Right ventricle myocardium inferior (tissue), 1 donor: ENCODE data around the gene ACTL6B. TPM values are rescaled to one million over a fixed set of nuclear protein-coding genes. Genes with fewer than 3 reads are reported as not detected.
"Not testable (repeated sequence)": the region's sequence is repeated elsewhere in the genome, so short reads cannot be mapped to it uniquely, and the experiment has no call there.

Experiments used
- ATAC-seq: fragments of 200-7000 bp; cut with Tn5 transposase; one replicate; pipeline ENCODE4 v1.9.1; 2020; ENCODE audit warnings: mild to moderate bottlenecking, moderate library complexity
- DNase-seq: peaks from one replicate; pipeline ENCODE4 v3.0.0; 2021; ENCODE audit errors: missing footprints
- intact Hi-C: fragments of 100-400 bp; cut with DNase I; formaldehyde crosslinking; loops from one replicate; pipeline ENCODE4 v1.11.0; 2022
- total RNA-seq: library from RNA; stranded (reverse); fragmentation: NEBNext Ultra II Directional; extraction: Animal tissue kit (Norgen Biotek cat#: 25700); gene quantifications from one replicate; pipeline ENCODE4 v1.2.1, GENCODE V29; 2021
- donor health status: DM: no; HTN: yes; CAD: no; lungs with severe emphysema.

Gene ACTL6B
- total RNA-seq, 1 donor from 2014 or later = not detected

- peak; percentile 76 for DNase-seq
- ATAC-seq = no peak
- intact Hi-C loops = loop anchor here (2.0 to 5.0 kb wide), 4 partner anchors 16 to 207 kb away; partner anchors contain the start of genes FBXO24 and LRCH4
Measured at GRCh38 chr7:100674411-100675104, 18.3 kb upstream of the ACTL6B start.

GRCh38 chr7:100673942-100674410 is 17.7 kb upstream of the ACTL6B start:
- DNase-seq = peak; percentile 75
- intact Hi-C loops = loop anchor here (1.0 to 5.0 kb wide), 5 partner anchors 17 to 207 kb away; partner anchors contain the start of genes FBXO24, LRCH4 and MOSPD3
- ATAC-seq = no peak

- ATAC-seq (peak; percentile 93), DNase-seq (peak; percentile 100)
- intact Hi-C loops = loop anchor here (1.0 to 5.0 kb wide), 4 partner anchors 46 to 206 kb away; partner anchors contain the start of genes FBXO24, LRCH4 and MOSPD3
Measured at GRCh38 chr7:100673302-100673941, 17.2 kb upstream of the ACTL6B start, which contains the start of gene GNB2. GNB2 (plus strand) TSS chr7:100673740; CDS start chr7:100676266, 2,526 bp downstream.

GRCh38 chr7:100671353-100672327 is 15.4 kb upstream of the ACTL6B start:
- no peak for DNase-seq
- intact Hi-C loops = loop anchor here (5.0 kb wide), 3 partner anchors 44 to 204 kb away; partner anchors contain the start of genes FBXO24 and LRCH4
- no peak for ATAC-seq

- no peak for DNase-seq
- intact Hi-C loops = loop anchor here (5.0 kb wide), 3 partner anchors 43 to 203 kb away; partner anchors contain the start of genes FBXO24 and LRCH4
- no peak for ATAC-seq
Measured at GRCh38 chr7:100670074-100670473, 13.8 kb upstream of the ACTL6B start.

- ATAC-seq, intact Hi-C loops, DNase-seq: not testable (repeated sequence)
Measured at GRCh38 chr7:100669106-100669505, 12.9 kb upstream of the ACTL6B start.

GRCh38 chr7:100668069-100668449 is 11.8 kb upstream of the ACTL6B start:
- ATAC-seq = no peak
- DNase-seq = no peak
- intact Hi-C loops = no loop called here

- intact Hi-C loops = no loop called here
- ATAC-seq (no peak), DNase-seq (no peak)
Measured at GRCh38 chr7:100667331-100668068, 11.3 kb upstream of the ACTL6B start.

GRCh38 chr7:100665168-100665726 is 9.0 kb upstream of the ACTL6B start:
- DNase-seq = no peak
- ATAC-seq = no peak
- intact Hi-C loops = no loop called here

- ATAC-seq, DNase-seq, intact Hi-C loops: not testable (repeated sequence)
Measured at GRCh38 chr7:100662194-100662776, 6.0 kb upstream of the ACTL6B start.

GRCh38 chr7:100654908-100655831 is 1.1 kb downstream of the ACTL6B start:
- DNase-seq = no peak
- intact Hi-C loops = no loop called here
- ATAC-seq = no peak

GRCh38 chr7:100649826-100650565 is 6.3 kb downstream of the ACTL6B start:
- DNase-seq = no peak
- intact Hi-C loops = no loop called here
- no peak for ATAC-seq

GRCh38 chr7:100642534-100642907 is 13.7 kb downstream of the ACTL6B start:
- no peak for ATAC-seq
- DNase-seq = no peak
- intact Hi-C loops = no loop called here

GRCh38 chr7:100641860-100642533 is 14.3 kb downstream of the ACTL6B start:
- ATAC-seq = no peak
- intact Hi-C loops = no loop called here
- DNase-seq = no peak

GRCh38 chr7:100641463-100641859 is 14.8 kb downstream of the ACTL6B start, which contains the start of gene TFR2:
TFR2 (minus strand) TSS chr7:100641552; CDS start chr7:100641509, 43 bp downstream.
- intact Hi-C loops = no loop called here
- ATAC-seq (no peak), DNase-seq (no peak)
